Common myeloid progenitor, CD34-positive (primary cell): Measurements from ENCODE around the gene MAP2K6.

Experiments
- CTCF ChIA-PET: fragments of 350-600 bp; sonication (Branson Sonifier 250); formaldehyde crosslinking; loops from one replicate; lab custom pipeline; 2021; ENCODE audit warnings: antibody characterized with exemption; lab: Charles Lee
- POLR2A ChIA-PET: fragments of 350-600 bp; sonication (Branson Sonifier 250); formaldehyde crosslinking; loops from one replicate; lab custom pipeline; 2021; ENCODE audit warnings: antibody characterized with exemption; lab: Charles Lee
- DNase-seq, 3 donors: peaks; one replicate each; pipeline versions ENCODE4 v3.0.0 to v3.0.0-alpha.2; 2013
- H3K27ac ChIP-seq, 2 experiments: 1 replicate in 1 of 2; 2 replicates in 1 of 2; pipeline ENCODE4 v1.7.0; 2013; ENCODE audit warnings: inconsistent platforms in 2 of 2, low read length in 2 of 2, mild to moderate bottlenecking in 2 of 2, low read depth in 1 of 2, moderate library complexity in 1 of 2; ENCODE audit not compliant: severe bottlenecking in 2 of 2, insufficient read depth in 1 of 2, poor library complexity in 1 of 2
- H3K27me3 ChIP-seq, 5 experiments: replicated peaks in 2 of 5; 1 replicate in 3 of 5; 2 replicates in 2 of 5; pipeline versions ENCODE4 v1.6.1 to v1.7.0; 2013; ENCODE audit warnings: low read length in 4 of 5, mild to moderate bottlenecking in 2 of 5, moderate library complexity in 2 of 5, inconsistent platforms in 1 of 5; ENCODE audit not compliant: insufficient read depth in 5 of 5, control insufficient read depth in 4 of 5
- H3K36me3 ChIP-seq, 4 experiments: 1 replicate in 2 of 4; 2 replicates in 2 of 4; pipeline versions ENCODE4 v1.6.1 to v1.7.0; 2013; ENCODE audit warnings: low read length in 3 of 4, control low read depth in 1 of 4, mild to moderate bottlenecking in 1 of 4; ENCODE audit not compliant: control insufficient read depth in 4 of 4, insufficient read depth in 4 of 4
- H3K4me1 ChIP-seq, 4 experiments: 1 replicate in 3 of 4; 2 replicates in 1 of 4; pipeline versions ENCODE4 v1.6.1 to v1.7.1; 2013; ENCODE audit warnings: low read length in 3 of 4, mild to moderate bottlenecking in 3 of 4, control low read depth in 1 of 4, inconsistent platforms in 1 of 4, moderate library complexity in 1 of 4; ENCODE audit not compliant: control insufficient read depth in 4 of 4, insufficient read depth in 4 of 4; ENCODE audit errors: control extremely low read depth in 1 of 4
- H3K4me3 ChIP-seq, 7 experiments: 1 replicate in 4 of 7; 2 replicates in 3 of 7; pipeline versions ENCODE4 v1.5.1 to v1.7.0; 2013; ENCODE audit warnings: mild to moderate bottlenecking in 7 of 7, low read length in 6 of 7, moderate library complexity in 6 of 7, inconsistent platforms in 2 of 7, low read depth in 2 of 7, control low read depth in 1 of 7; ENCODE audit not compliant: insufficient read depth in 4 of 7, control insufficient read depth in 1 of 7; ENCODE audit errors: extremely low read depth in 1 of 7
- H3K9me3 ChIP-seq, 5 experiments: 1 replicate in 4 of 5; 2 replicates in 1 of 5; pipeline versions ENCODE4 v1.6.1 to v1.7.1; 2013; ENCODE audit warnings: low read length in 4 of 5, mild to moderate bottlenecking in 2 of 5, inconsistent platforms in 1 of 5, low read depth in 1 of 5, moderate library complexity in 1 of 5; ENCODE audit not compliant: control insufficient read depth in 4 of 5, insufficient read depth in 2 of 5; ENCODE audit errors: control extremely low read depth in 1 of 5
- WGBS: methylation state at CpG from one replicate; pipeline ENCODE4 v1.1.5; 2013; ENCODE audit not compliant: insufficient coverage; 5-methylcytosine and 5-hydroxymethylcytosine counted together

The MAP2K6 gene

DNA sequence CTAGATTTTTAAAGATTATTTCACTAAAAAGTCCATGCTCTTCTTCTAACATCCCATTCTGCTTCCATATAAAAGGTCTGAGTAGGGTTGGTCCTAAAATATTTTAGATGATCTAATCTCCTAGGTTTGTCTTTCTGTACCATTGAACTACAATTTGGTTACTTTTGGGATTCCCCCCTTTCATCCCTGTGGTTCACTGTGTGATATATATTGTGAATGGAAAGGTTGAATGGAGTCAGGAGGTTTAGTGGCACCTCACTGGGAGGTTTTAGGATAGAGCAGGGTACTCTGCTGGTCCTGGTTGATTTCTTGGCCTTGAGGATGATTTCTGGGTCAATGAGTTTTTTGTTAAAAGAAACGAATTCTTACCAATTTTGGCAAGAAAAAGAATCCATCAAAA, 29.5 kb downstream of the MAP2K6 start:
- no peaks in the 10 kb centered on the region for H3K36me3 ChIP-seq
- no peak overlapping the region for H3K4me3 ChIP-seq
- ChIA-PET CTCF (no interaction called here), POLR2A (no interaction called here)
- peaks cover 0 to 16% (median 5%) of the 10 kb centered on the region in 5 experiments for H3K9me3 ChIP-seq
- DNase-seq: no peak
- no peak overlapping the region for H3K27ac ChIP-seq
- WGBS: 100% methylated on average over 1 of the region's 1 CpG
- peaks cover 0 to 3% (median 0%) of the 10 kb centered on the region in 5 experiments for H3K27me3 ChIP-seq
- no peaks in the 10 kb centered on the region for H3K4me1 ChIP-seq

GRCh38 chr17:69445132-69445531, 30.6 kb downstream of the MAP2K6 start:
- no CpG with 5 or more reads among the region's 2 CpGs for WGBS
- peaks cover 0 to 8% (median 4%) of the 10 kb centered on the region in 5 experiments for H3K9me3 ChIP-seq

GRCh38 chr17:69447726-69448125, 33.2 kb downstream of the MAP2K6 start:
- POLR2A ChIA-PET: no interaction called here
- 89% methylated on average over 3 of the region's 5 CpGs for WGBS
- H3K36me3 ChIP-seq: no peaks in the 10 kb centered on the region
- no peak overlapping the region for H3K4me3 ChIP-seq
- no peaks in the 10 kb centered on the region for H3K9me3 ChIP-seq
- CTCF ChIA-PET: no interaction called here
- DNase-seq: no peak
- H3K27ac ChIP-seq: no peak overlapping the region
- H3K4me1 ChIP-seq: no peaks in the 10 kb centered on the region
- peaks cover 0 to 3% (median 0%) of the 10 kb centered on the region in 5 experiments for H3K27me3 ChIP-seq

More at GRCh38 chr17:69445132-69445531, 30.6 kb downstream of the MAP2K6 start:
- no peak overlapping the region for H3K27ac ChIP-seq
- DNase-seq: peak in 2 of 3 donors; percentile 17 to 23
- no peak overlapping the region for H3K4me3 ChIP-seq
- CTCF ChIA-PET: interaction anchor here (0.7 kb wide), 1 partner anchor 51 kb away, joined by 3 read pairs; no protein-coding TSS in a partner anchor
- peaks cover 0 to 3% (median 0%) of the 10 kb centered on the region in 5 experiments for H3K27me3 ChIP-seq
- no peaks in the 10 kb centered on the region for H3K4me1 ChIP-seq
- no peaks in the 10 kb centered on the region for H3K36me3 ChIP-seq
- POLR2A ChIA-PET: no interaction called here

- Histone ChIP-seq H3K36me3 (no peaks in the 10 kb centered on the region), H3K27ac (no peak overlapping the region), H3K27me3 (peaks cover 0 to 3% (median 0%) of the 10 kb centered on the region in 5 experiments), H3K4me1 (no peaks in the 10 kb centered on the region), H3K4me3 (no peak overlapping the region), H3K9me3 (no peaks in the 10 kb centered on the region)
- no peak for DNase-seq
- WGBS: 99% methylated on average over 15 of the region's 16 CpGs
- CTCF ChIA-PET: no interaction called here
- POLR2A ChIA-PET: no interaction called here
These were observed 34.1 kb downstream of the MAP2K6 start for GRCh38 chr17:69448431-69449102.

GRCh38 chr17:69450131-69450530, 35.6 kb downstream of the MAP2K6 start:
- ChIA-PET CTCF (interaction anchor here (0.6 kb wide), 1 partner anchor 13 kb away, joined by 3 read pairs; no protein-coding TSS in a partner anchor), POLR2A (no interaction called here)
- Histone ChIP-seq H3K27me3 (peaks cover 0 to 3% (median 0%) of the 10 kb centered on the region in 5 experiments), H3K9me3 (no peaks in the 10 kb centered on the region), H3K36me3 (no peaks in the 10 kb centered on the region), H3K27ac (no peak overlapping the region), H3K4me3 (no peak overlapping the region), H3K4me1 (no peaks in the 10 kb centered on the region)
- no peak for DNase-seq
- WGBS: 100% methylated on average over 2 of the region's 4 CpGs

DNA sequence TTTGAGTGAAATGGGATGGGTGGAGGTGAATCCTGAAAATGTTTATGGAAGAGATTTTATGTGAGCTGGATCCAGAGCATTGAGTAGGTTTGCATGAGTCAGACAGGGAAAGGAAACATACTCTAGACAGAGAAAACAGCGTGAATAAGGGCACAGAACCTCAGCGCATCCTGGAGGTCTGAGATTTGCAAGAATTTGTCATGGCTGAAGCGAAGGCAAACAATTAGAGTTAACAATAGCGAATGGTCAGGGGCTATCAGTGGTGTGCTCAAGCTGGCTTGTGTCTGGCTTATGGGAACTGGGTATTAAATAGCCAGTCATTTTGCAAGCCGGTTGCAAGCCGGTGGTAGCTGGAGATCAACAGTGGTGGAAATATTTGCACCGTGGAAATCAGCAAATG, 36.4 kb downstream of the MAP2K6 start:
- H3K4me1 ChIP-seq: no peaks in the 10 kb centered on the region
- no peak overlapping the region for H3K4me3 ChIP-seq
- WGBS: 100% methylated on average over 6 of the region's 7 CpGs
- H3K9me3 ChIP-seq: no peaks in the 10 kb centered on the region
- ChIA-PET POLR2A (no interaction called here), CTCF (interaction anchor here (0.7 kb wide), 1 partner anchor 276 kb away, joined by 3 read pairs; no protein-coding TSS in a partner anchor)
- H3K27me3 ChIP-seq: peaks cover 0 to 3% (median 0%) of the 10 kb centered on the region in 5 experiments
- H3K27ac ChIP-seq: no peak overlapping the region
- no peaks in the 10 kb centered on the region for H3K36me3 ChIP-seq
- DNase-seq: no peak
